ENCODE data around the gene CDKN1C.

Gene CDKN1C

DNA sequence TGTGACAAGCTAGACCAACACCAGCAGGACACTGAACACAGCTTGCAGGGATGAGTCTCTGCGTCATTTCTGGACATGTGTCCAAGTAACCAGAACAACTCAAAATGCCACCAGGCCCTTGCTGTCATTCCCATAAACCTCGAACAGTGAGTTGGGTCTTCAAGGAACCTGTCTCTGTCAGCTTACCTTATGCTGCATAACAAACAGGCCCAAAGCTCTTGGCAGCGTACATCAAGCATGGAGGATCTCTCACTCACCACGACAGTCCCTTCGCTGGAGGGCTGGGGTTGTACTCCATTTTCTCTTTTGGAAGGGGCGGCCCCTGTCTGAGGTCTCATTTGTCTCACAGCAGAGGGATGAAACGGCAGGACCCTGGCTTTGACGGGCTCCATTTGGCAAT is 6.8 kb downstream of the CDKN1C start:
- H3K27me3 ChIP-seq (ENCODE audit: insufficient read depth, poor library complexity, severe bottlenecking) = no peaks in the 10 kb centered on the region
- H3K4me3 ChIP-seq (ENCODE audit: severe bottlenecking) = no peak overlapping the region

DNA sequence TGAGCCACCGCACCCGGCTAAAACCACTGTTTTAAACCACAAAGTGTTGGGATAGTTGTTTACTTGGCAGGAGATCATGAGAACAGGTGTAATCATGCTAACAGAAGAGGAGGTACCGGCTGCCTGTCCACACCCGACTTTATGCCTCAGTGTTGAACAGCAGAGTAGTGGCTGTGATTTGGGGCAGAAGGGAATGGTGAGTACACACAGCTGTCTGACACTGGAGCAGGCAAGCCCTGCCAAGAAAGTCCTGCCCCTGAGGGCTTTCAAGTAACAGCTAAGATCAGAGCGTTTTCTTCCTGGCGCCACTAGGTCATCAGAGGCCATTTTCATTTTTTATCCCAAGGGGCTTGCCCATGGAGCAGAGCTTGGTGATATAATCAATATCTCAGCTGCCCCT is 8.1 kb downstream of the CDKN1C start:
- no peaks in the 10 kb centered on the region for H3K27me3 ChIP-seq (ENCODE audit: insufficient read depth, poor library complexity, severe bottlenecking)
- TF ChIP-seq, protein P1, sequence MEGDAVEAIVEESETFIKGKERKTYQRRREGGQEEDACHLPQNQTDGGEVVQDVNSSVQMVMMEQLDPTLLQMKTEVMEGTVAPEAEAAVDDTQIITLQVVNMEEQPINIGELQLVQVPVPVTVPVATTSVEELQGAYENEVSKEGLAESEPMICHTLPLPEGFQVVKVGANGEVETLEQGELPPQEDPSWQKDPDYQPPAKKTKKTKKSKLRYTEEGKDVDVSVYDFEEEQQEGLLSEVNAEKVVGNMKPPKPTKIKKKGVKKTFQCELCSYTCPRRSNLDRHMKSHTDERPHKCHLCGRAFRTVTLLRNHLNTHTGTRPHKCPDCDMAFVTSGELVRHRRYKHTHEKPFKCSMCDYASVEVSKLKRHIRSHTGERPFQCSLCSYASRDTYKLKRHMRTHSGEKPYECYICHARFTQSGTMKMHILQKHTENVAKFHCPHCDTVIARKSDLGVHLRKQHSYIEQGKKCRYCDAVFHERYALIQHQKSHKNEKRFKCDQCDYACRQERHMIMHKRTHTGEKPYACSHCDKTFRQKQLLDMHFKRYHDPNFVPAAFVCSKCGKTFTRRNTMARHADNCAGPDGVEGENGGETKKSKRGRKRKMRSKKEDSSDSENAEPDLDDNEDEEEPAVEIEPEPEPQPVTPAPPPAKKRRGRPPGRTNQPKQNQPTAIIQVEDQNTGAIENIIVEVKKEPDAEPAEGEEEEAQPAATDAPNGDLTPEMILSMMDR (IDR thresholded peaks at IDR 0.05; ENCODE audit: poor library complexity, severe bottlenecking) = no peak
- ATAC-seq (ENCODE audit: low read depth) (no peak), DNase-seq (ENCODE audit: low spot score) (no peak)
- no peak overlapping the region for H3K4me3 ChIP-seq (ENCODE audit: severe bottlenecking)
- no peaks in the 10 kb centered on the region for H3K4me1 ChIP-seq (ENCODE audit: insufficient read depth, poor library complexity, severe bottlenecking)
- H3K27ac ChIP-seq (ENCODE audit: poor library complexity, severe bottlenecking) = no peak overlapping the region
- no peaks in the 10 kb centered on the region for H3K36me3 ChIP-seq (ENCODE audit: low read depth)
- H3K9me3 ChIP-seq (ENCODE audit: severe bottlenecking) = no peaks in the 10 kb centered on the region

More for the DNA sequence above, 6.8 kb downstream of the CDKN1C start:
- Histone ChIP-seq H3K9me3 (ENCODE audit: severe bottlenecking) (no peaks in the 10 kb centered on the region), H3K36me3 (ENCODE audit: low read depth) (no peaks in the 10 kb centered on the region), H3K27ac (ENCODE audit: poor library complexity, severe bottlenecking) (no peak overlapping the region), H3K4me1 (ENCODE audit: insufficient read depth, poor library complexity, severe bottlenecking) (no peaks in the 10 kb centered on the region)
- TF ChIP-seq, protein P1 (IDR thresholded peaks at IDR 0.05; ENCODE audit: poor library complexity, severe bottlenecking) = no peak
- DNase-seq (ENCODE audit: low spot score) (no peak), ATAC-seq (ENCODE audit: low read depth) (no peak)

DNA sequence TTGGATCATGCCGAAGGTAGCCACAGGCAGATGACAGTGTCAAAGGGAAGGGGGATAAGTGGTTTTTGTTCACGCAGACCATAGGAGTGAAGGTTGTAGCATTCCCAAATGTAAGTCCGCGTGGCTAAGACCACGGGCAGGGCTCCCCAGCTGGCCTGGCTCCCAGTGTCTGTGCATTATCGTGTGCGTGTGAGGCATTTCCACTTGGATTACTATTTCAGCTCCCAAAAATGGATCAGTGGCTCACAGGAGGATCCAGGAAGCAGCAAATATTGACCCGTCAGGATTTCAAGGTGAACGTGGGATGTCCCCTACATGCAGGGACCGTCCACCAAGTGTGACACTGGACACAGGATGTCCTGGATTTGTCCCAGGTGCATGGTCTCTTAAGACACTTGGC is 10.6 kb downstream of the CDKN1C start:
- peaks cover 13% of the 10 kb centered on the region for H3K27me3 ChIP-seq (ENCODE audit: insufficient read depth, poor library complexity, severe bottlenecking)
- TF ChIP-seq, protein P1 (IDR thresholded peaks at IDR 0.05; ENCODE audit: poor library complexity, severe bottlenecking) = no peak
- no peak overlapping the region for H3K4me3 ChIP-seq (ENCODE audit: severe bottlenecking)
- no peak for DNase-seq (ENCODE audit: low spot score)
- H3K36me3 ChIP-seq (ENCODE audit: low read depth) = no peaks in the 10 kb centered on the region
- ATAC-seq (ENCODE audit: low read depth) = no peak
- no peak overlapping the region for H3K27ac ChIP-seq (ENCODE audit: poor library complexity, severe bottlenecking)
- H3K9me3 ChIP-seq (ENCODE audit: severe bottlenecking) = no peaks in the 10 kb centered on the region
- H3K4me1 ChIP-seq (ENCODE audit: insufficient read depth, poor library complexity, severe bottlenecking) = no peaks in the 10 kb centered on the region

DNA sequence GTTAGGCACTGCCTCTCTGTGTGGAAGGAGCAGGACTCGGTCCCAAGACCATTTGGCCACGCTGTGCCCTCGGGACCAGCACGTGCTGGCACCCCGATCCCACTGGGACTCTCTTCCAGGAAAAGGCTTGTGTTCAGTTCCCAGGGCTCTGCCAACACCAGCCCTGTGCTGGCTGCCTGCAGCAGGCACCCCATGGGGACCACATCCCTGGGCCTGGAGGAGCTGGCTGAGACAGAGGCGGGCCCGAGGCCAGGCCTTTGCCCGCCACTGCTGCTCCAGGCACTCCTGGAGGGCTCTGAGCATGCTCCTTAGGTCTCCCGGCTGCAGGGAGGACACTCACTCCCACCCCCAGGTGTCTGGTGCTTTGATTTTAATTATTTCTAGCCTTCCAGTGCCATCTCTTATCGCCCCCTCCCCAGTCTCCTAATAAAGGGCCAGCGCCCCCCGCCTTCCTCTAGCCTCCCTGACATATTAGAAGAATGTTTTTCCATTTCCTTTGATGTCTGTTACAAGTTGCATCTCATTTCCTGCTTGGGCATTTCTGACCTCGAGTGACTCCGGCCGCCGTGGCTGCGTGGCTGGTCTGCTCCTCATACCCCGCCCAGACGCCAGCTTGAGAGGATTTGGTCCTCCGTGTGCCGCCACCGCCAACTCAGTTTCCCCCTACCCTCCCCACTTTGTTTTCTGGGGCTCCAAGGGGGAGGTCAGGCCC is 14.4 kb downstream of the CDKN1C start:
- DNase-seq (ENCODE audit: low spot score) (no peak), ATAC-seq (ENCODE audit: low read depth) (no peak; the same call in 2 of the 3 replicates)
- H3K9me3 ChIP-seq (ENCODE audit: severe bottlenecking) = no peaks in the 10 kb centered on the region
- peaks cover 30% of the 10 kb centered on the region for H3K27me3 ChIP-seq (ENCODE audit: insufficient read depth, poor library complexity, severe bottlenecking)
- TF ChIP-seq, protein P1 (IDR thresholded peaks at IDR 0.05; ENCODE audit: poor library complexity, severe bottlenecking) = no peak
- H3K27ac ChIP-seq (ENCODE audit: poor library complexity, severe bottlenecking) = no peak overlapping the region
- no peak overlapping the region for H3K4me3 ChIP-seq (ENCODE audit: severe bottlenecking)
- H3K4me1 ChIP-seq (ENCODE audit: insufficient read depth, poor library complexity, severe bottlenecking) = no peaks in the 10 kb centered on the region
- no peaks in the 10 kb centered on the region for H3K36me3 ChIP-seq (ENCODE audit: low read depth)

DNA sequence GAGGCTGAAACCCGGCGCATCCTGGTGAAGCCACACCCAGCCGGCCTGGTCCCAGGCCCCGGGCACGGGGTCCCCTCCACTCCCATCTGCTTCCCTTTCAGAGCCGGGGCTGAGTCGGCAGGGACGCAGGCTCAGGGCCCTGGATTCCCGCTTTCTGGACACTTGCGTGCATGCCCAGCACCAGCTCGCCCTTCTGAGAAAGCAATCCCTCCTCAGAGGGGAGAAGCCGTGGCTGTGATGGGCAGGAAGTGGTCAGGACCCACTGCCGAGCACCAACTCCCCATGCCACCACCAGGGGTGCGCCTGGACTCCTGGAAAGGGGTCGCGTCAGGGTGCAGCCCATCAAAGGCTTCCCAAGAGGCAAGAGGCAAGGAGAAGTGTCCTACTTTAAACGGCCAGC is 15.1 kb downstream of the CDKN1C start:
- no peak overlapping the region for H3K4me3 ChIP-seq (ENCODE audit: severe bottlenecking)
- no peak overlapping the region for H3K27ac ChIP-seq (ENCODE audit: poor library complexity, severe bottlenecking)
- H3K36me3 ChIP-seq (ENCODE audit: low read depth) = no peaks in the 10 kb centered on the region
- DNase-seq (ENCODE audit: low spot score) (no peak), ATAC-seq (ENCODE audit: low read depth) (0 out of 3 replicates have a peak, but pooled peaks have one; percentile 23)
- H3K4me1 ChIP-seq (ENCODE audit: insufficient read depth, poor library complexity, severe bottlenecking) = no peaks in the 10 kb centered on the region
- TF ChIP-seq, protein P1 (IDR thresholded peaks at IDR 0.05; ENCODE audit: poor library complexity, severe bottlenecking) = no peak
- peaks cover 30% of the 10 kb centered on the region for H3K27me3 ChIP-seq (ENCODE audit: insufficient read depth, poor library complexity, severe bottlenecking)
- no peaks in the 10 kb centered on the region for H3K9me3 ChIP-seq (ENCODE audit: severe bottlenecking)
